Left lung (tissue), 10 donors: ENCODE data around the gene FAM43B. TPM values are rescaled to one million over a fixed set of nuclear protein-coding genes. Genes with fewer than 3 reads are reported as not detected.
A peak's percentile ranks its signal among the peaks of the same experiment; 100 is the strongest.

Source experiments
- ATAC-seq: fragments of 200-7000 bp; cut with Tn5 transposase; one replicate; pipeline ENCODE4 v1.9.1; 2020; ENCODE audit warnings: moderate library complexity
- DNase-seq, 4 donors: peaks; one replicate each; pipeline ENCODE4 v3.0.0-alpha.2; 2013 to 2020
- H3K27ac ChIP-seq, 2 donors: fragments of 200-600 bp; sonication (generic) in 1 of 2; one replicate each; pipeline versions ENCODE4 v1.5.0 to v1.8.0; 2020 to 2021
- H3K27me3 ChIP-seq, 2 donors: fragments of 200-600 bp; sonication (generic) in 1 of 2; one replicate each; pipeline versions ENCODE4 v1.5.0 to v1.8.0; 2020 to 2021
- H3K36me3 ChIP-seq, 2 donors: fragments of 200-600 bp; sonication (generic) in 1 of 2; one replicate each; pipeline versions ENCODE4 v1.5.0 to v1.8.0; 2020 to 2021
- H3K4me1 ChIP-seq, 2 donors: fragments of 200-600 bp; one replicate each; pipeline ENCODE4 v1.8.0; 2021
- H3K4me3 ChIP-seq, 2 donors: fragments of 200-600 bp; sonication (generic) in 1 of 2; one replicate each; pipeline versions ENCODE4 v1.5.0 to v1.8.0; 2020 to 2021; ENCODE audit warnings: mild to moderate bottlenecking in 1 of 2
- H3K9me3 ChIP-seq, 2 donors: fragments of 200-600 bp; sonication (generic) in 1 of 2; one replicate each; pipeline versions ENCODE4 v1.5.0 to v1.8.0; 2020 to 2021
- intact Hi-C, 2 donors: fragments of 100-400 bp; cut with DNase I; formaldehyde crosslinking; loops; one replicate each; pipeline versions ENCODE4 v1.11.2 to v1.14.2; 2022
- polyA plus RNA-seq, 6 donors: library from polyadenylated mRNA; unstranded; fragments of 120-200 nt; gene quantifications; one replicate each; pipeline ENCODE4 v1.2.1, GENCODE V29; 2013; ENCODE audit not compliant: insufficient read length in 6 of 6
- total RNA-seq, 2 donors: library from RNA; stranded (reverse); fragmentation: NEBNext Ultra II Directional; extraction: Animal tissue kit (Norgen Biotek cat#: 25700); gene quantifications; one replicate each; pipeline ENCODE4 v1.2.1, GENCODE V29; 2021
- TF ChIP-seq, protein P1 (sequence below), 2 donors: fragments of 200-600 bp; sonication (generic) in 1 of 2; IDR thresholded peaks; one replicate each; pipeline versions ENCODE4 v1.5.0 to v1.8.0; 2021; ENCODE audit warnings: antibody characterized with exemption in 2 of 2
- donor health status: DM: no; HTN: yes; CAD: no.
- donor health status: DM: no; HTN: no; CAD: no.

Gene FAM43B
- total and polyA plus RNA-seq, 8 donors = 0.41 to 1.1 (median 0.69) TPM

GRCh38 chr1:20589331-20590278 lies 37.2 kb downstream of the FAM43B start:
- Histone ChIP-seq H3K27ac (peak overlapping the region in 1 of 2 donors; percentile 93), H3K9me3 (no peaks in the 10 kb centered on the region), H3K4me3 (peak overlapping the region in 1 of 2 donors; percentile 42), H3K4me1 (peaks cover 5 to 28% of the 10 kb centered on the region in 2 donors), H3K27me3 (peaks cover 4 to 45% of the 10 kb centered on the region in 2 donors), H3K36me3 (no peaks in the 10 kb centered on the region)
- TF ChIP-seq, protein P1, sequence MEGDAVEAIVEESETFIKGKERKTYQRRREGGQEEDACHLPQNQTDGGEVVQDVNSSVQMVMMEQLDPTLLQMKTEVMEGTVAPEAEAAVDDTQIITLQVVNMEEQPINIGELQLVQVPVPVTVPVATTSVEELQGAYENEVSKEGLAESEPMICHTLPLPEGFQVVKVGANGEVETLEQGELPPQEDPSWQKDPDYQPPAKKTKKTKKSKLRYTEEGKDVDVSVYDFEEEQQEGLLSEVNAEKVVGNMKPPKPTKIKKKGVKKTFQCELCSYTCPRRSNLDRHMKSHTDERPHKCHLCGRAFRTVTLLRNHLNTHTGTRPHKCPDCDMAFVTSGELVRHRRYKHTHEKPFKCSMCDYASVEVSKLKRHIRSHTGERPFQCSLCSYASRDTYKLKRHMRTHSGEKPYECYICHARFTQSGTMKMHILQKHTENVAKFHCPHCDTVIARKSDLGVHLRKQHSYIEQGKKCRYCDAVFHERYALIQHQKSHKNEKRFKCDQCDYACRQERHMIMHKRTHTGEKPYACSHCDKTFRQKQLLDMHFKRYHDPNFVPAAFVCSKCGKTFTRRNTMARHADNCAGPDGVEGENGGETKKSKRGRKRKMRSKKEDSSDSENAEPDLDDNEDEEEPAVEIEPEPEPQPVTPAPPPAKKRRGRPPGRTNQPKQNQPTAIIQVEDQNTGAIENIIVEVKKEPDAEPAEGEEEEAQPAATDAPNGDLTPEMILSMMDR (IDR thresholded peaks at IDR 0.05) = no peak
- intact Hi-C loops = no loop called here
- peak; percentile 73 for ATAC-seq
- DNase-seq = peak in 3 of 4 donors; percentile 16 to 87 (median 76)

- H3K4me1 ChIP-seq = peaks cover 5 to 28% of the 10 kb centered on the region in 2 donors
- ATAC-seq (peak; percentile 46), DNase-seq (peak in 1 of 4 donors; percentile 60)
- H3K4me3 ChIP-seq = peak overlapping the region in 1 of 2 donors; percentile 42
- no peaks in the 10 kb centered on the region for H3K9me3 ChIP-seq
- H3K36me3 ChIP-seq = no peaks in the 10 kb centered on the region
- TF ChIP-seq, protein P1 (IDR thresholded peaks at IDR 0.05) = no peak
- peak overlapping the region in 1 of 2 donors; percentile 93 for H3K27ac ChIP-seq
- intact Hi-C loops = no loop called here
- H3K27me3 ChIP-seq = peaks cover 4 to 45% of the 10 kb centered on the region in 2 donors
Measured at GRCh38 chr1:20590306-20590777, 38.0 kb downstream of the FAM43B start.

GRCh38 chr1:20593756-20594155 lies 41.4 kb downstream of the FAM43B start:
- Histone ChIP-seq H3K36me3 (no peaks in the 10 kb centered on the region), H3K27me3 (peaks cover 4 to 28% of the 10 kb centered on the region in 2 donors), H3K9me3 (no peaks in the 10 kb centered on the region), H3K27ac (no peak overlapping the region), H3K4me1 (peaks cover 4 to 48% of the 10 kb centered on the region in 2 donors), H3K4me3 (no peak overlapping the region)
- intact Hi-C loops = no loop called here
- TF ChIP-seq, protein P1 (IDR thresholded peaks at IDR 0.05) = no peak
- no peak for DNase-seq
- no peak for ATAC-seq

GRCh38 chr1:20594746-20595145 lies 42.4 kb downstream of the FAM43B start:
- peaks cover 0 to 19% of the 10 kb centered on the region in 2 donors for H3K27me3 ChIP-seq
- TF ChIP-seq, protein P1 (IDR thresholded peaks at IDR 0.05) = no peak
- H3K36me3 ChIP-seq = no peaks in the 10 kb centered on the region
- H3K4me3 ChIP-seq = no peak overlapping the region
- H3K4me1 ChIP-seq = peaks cover 0 to 43% of the 10 kb centered on the region in 2 donors
- no peak for DNase-seq
- H3K9me3 ChIP-seq = no peaks in the 10 kb centered on the region
- intact Hi-C loops = no loop called here
- peak overlapping the region in 1 of 2 donors; percentile 57 for H3K27ac ChIP-seq
- no peak for ATAC-seq

- Histone ChIP-seq H3K27ac (peak overlapping the region in 1 of 2 donors; percentile 89), H3K27me3 (peaks cover 0 to 7% of the 10 kb centered on the region in 2 donors), H3K36me3 (no peaks in the 10 kb centered on the region), H3K4me3 (no peak overlapping the region), H3K9me3 (no peaks in the 10 kb centered on the region), H3K4me1 (peaks cover 0 to 33% of the 10 kb centered on the region in 2 donors)
- intact Hi-C loops = no loop called here
- DNase-seq = no peak
- ATAC-seq = no peak
- TF ChIP-seq, protein P1 (IDR thresholded peaks at IDR 0.05) = no peak
Measured at GRCh38 chr1:20596106-20596505, 43.7 kb downstream of the FAM43B start.
